ENCODE data around the gene KCNK18.

DNA sequence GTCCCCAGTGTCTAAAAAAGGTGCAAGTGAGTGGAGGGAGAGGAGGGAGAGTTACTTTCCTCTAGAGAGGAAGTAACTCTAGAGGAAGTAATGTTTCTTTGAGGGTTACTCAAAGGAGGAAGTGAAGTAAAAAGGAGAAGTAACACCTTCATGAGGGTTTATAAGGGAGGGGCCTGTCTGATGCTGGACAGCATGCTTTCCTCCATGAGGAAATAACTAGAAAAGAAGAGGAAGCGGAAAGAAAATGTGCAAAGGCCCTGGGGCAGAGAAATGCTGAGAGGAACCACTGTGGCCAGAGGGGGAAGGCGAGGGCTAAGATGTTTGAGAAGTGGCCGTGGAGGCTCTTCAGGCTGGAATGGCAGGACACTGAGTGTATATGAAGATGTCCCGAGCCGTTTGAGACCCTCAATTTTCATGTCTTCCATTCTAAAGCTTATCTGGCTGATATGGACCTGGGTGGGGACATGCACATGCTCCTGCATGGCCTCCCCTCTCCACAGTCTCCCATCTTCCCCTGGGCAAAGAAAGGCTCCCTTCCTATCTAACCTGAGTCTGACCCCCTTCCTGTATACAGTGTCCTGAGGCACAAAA is 40.2 kb downstream of the KCNK18 start:
- TF ChIP-seq CTCF (IDR thresholded peaks at IDR 0.05), result no peak
- no peak for TF ChIP-seq EZH2 (IDR thresholded peaks at IDR 0.05)

Data from neural progenitor cell (in vitro differentiated cells).